Retina (tissue), 1 donor: ENCODE data around the gene PDIA5.

ENCODE experiments used
- DNase-seq: peaks from one replicate; pipeline ENCODE4 v3.0.0-alpha.2; 2016

The PDIA5 gene

DNA sequence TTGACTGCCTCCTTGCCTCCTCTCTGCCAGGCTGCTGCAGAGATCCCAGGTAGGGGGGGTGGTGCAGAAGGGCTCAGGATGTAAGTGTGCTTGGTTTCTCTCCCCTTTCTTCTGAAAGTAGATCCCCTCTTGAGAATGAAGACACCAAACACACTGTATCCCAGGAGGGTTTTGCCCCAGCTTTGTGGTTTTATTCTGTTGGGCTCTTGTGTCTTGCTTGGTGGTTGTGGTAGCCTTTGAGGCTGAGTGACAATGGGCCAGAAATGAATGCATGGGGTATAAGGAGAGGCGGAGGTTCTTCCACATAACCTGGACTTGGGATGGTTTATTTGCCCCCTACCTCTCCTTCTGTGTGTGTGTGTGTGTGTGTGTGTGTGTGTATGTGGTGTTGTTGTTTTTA is 5.7 kb downstream of the PDIA5 start:
- DNase-seq = no peak

DNA sequence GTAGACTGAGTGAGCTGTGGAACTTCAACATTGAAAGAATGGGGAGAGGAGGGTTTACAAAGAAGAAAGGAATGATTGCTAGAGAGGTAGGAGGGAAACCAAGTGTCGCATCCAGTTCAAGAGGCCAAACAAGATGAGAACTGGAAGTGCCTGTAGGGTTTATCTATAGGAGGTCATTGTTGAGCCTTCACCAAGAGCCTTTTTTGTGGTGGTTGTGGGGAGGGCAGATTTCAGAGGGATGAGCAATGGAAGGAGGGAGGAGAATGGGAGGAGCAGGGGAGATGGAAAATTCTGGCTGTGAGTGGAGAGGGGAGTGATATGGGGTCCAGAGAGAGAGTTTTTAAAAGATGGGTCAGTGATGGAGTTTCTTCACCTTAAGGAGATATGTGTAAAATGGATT is 8.5 kb downstream of the PDIA5 start:
- DNase-seq = no peak

- no peak for DNase-seq
Observed at GRCh38 chr3:123076112-123076495, 9.3 kb downstream of the PDIA5 start.

GRCh38 chr3:123076496-123077418 is 9.9 kb downstream of the PDIA5 start:
- DNase-seq = no peak

DNA sequence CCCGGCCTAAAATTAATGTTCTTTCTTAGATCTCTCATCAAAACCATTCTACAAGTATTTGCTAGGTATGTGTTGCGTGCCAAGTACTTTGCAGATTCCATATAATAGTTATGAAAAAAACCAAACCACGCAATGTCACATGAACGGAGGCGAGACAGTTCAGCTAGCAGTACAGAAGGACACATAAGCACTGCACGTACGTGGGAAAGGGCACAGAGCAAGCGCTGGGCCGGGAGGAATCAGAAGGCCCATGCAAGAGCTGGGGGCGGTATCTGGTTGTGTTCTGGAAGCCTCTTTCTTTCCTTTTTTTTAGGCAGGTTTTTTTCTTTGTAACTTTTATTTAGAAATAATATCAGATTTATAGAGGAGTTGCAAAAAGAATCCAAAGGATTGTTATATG is 11.3 kb downstream of the PDIA5 start:
- no peak for DNase-seq

GRCh38 chr3:123080864-123081562 is 14.2 kb downstream of the PDIA5 start:
- no peak for DNase-seq

DNA sequence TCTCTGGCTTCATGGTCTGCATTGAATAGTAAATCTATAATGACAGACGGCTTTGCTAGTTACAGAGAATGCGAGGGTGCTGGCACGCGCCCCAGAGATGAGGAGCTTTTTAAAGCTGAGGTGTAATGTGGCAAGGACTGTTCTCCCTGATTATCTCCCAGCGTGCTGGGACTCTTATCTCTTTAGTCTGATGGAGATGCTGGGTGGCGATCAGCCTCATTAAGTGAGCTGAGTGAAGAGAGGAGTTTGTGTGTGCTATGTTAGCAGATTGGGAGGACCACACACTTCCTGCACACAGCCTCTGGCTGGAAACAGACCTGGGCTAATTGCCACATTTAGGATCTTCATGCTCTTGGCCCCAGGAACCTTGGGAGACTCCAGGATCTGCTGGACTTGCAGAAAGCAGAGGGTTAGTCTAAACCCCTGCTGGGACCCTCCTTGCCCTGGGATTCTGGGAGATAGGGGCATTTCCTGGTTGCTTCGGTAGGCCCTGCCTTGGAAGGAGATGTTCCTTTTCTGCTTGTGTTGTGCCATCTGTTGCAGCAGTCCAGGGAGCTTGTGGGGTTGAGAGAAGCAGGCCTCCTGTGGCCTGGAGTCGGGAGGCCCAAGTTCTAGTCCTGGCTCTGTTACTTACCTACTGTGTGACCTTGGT is 15.0 kb downstream of the PDIA5 start:
- DNase-seq = peak; percentile 55

DNA sequence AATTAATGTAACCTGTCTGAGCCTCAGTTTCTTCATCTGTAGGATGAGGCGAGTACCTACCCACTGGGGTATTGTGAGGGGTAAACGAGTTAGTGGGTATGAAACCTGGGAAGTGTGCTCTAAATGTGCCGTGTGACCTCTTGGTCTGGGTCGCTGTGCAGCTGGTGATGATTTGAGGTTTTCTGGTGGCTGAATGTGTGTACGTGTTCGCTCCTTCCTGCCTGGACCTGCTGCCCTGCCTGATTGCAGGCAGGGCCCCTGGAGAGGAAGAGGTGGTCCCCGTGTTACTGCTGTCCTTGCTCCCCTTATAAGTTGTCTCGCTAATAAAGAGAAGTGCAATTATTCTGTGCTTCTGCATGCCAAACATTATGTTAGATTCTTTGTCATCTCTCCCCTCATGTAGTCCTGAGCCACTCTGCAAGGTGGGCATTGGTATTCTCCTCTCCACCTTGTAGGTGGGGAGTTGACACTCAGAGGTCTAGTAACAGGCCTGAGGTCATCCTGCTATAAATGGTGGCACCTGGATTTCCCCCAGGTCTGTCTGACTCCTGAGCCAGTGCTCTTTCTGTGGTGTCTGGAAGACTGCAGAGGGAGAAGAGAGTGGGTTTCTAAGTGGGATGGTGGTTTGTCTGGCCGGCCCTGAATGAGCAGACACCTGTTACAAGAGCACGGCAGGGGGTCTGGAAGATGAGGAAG is 15.7 kb downstream of the PDIA5 start:
- DNase-seq = no peak

GRCh38 chr3:123083383-123084124 is 16.7 kb downstream of the PDIA5 start:
- peak; percentile 38 for DNase-seq

DNA sequence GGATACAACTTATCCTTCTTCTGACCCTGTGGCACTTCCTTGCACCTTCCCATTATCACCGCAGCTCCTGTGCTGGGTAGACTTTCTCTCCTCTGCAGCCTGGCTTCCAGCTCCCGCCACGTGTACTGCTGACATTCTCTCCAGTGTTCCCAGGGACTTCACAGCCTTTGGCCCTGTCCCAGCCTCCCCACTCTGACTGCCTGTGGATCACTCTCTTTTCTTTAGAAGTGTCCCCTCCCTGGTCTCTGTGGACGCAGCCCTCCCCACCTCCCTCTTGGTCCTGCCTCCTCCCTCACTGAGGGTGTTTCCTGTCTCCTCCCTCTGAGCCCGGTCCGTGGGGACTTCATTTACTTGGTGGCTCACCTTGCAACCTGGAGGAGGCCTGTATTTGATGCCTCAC is 17.4 kb downstream of the PDIA5 start:
- no peak for DNase-seq

- no peak for DNase-seq
Observed at GRCh38 chr3:123084738-123085237, 18.0 kb downstream of the PDIA5 start.

DNA sequence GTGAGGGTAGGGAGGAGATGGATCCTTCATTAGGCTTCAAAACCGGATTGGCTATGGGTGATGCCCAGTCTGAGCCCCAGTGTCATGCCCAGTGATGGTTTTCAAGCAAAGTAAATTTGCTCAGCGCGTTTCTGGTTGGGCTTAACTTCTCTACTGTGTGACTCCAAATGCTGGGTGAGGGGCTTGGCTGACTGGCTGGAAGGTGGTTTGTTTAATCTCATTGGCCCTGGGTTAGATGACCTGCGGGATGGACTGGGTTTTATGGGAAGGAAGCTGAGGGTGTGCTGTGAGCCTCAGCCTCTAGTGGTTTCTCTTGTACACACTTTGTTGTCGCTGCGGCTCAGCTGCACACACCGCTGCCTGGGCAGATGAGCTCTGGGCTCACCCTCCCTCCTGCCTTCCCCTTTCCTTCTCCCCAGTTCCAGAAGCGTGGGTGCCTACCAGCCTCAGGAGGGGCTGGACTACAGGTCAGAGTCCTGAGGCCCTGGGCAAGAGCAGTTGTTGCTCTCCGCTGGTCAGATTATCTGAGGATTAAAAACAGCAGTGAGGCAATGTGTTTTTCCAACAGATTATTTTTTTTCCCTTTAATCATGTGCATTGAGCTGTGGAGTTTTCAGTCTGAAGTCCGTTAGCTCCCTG is 18.6 kb downstream of the PDIA5 start:
- DNase-seq = peak; percentile 60

DNA sequence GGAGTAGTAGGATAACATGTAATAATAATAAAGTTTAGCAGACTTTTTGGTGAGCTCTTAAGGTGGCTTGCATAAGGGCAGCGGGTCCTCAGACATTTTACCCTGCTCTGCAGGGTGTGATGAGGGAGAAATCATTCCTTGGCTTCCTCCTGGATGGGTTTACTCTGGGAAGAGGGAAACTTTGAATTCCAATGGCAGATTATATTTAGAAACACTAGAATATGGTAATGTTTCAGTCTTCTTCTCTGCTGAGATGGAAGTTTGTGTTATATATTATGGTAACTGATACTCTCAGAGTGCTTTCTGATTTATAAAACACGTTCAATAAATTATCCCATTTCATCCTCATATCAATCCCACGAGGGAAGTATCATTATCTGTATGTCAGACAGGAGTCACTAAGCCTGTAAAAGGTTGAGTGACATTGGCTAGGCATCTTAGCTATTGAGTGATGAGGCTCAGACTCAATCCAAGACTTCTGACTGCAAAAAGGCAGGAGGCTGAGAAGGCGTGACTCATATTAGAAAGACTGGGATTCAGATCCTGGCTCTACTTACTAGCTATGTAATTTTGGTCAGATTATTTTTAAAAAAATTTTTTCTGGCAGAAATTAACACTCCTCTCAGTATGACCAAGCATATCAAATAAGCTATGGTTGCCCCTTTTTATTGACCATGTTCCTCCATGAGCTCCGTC is 19.3 kb downstream of the PDIA5 start:
- DNase-seq = no peak

DNA sequence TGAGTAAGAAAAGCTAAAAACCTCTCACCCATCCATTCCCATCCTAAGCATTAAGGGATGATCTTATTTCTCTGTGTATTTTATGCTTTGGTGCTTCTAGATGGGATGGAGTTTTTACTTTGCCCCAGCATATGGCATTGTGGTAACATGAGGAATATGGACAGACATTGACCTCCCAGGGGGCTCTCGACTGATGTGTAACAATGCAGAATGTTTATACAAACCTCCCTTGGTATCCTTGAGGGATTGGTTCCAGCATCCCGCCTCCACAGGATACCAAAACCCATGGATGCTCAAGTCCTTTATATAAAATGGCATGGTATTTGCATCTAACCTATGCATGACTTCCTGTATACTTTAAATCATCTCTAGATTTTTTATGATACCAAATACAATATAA is 21.6 kb downstream of the PDIA5 start:
- no peak for DNase-seq

- no peak for DNase-seq
Observed at GRCh38 chr3:123089611-123090331, 22.9 kb downstream of the PDIA5 start.

- no peak for DNase-seq
Observed at GRCh38 chr3:123090728-123091531, 24.1 kb downstream of the PDIA5 start.

GRCh38 chr3:123092243-123092642 is 25.4 kb downstream of the PDIA5 start:
- DNase-seq = no peak

DNA sequence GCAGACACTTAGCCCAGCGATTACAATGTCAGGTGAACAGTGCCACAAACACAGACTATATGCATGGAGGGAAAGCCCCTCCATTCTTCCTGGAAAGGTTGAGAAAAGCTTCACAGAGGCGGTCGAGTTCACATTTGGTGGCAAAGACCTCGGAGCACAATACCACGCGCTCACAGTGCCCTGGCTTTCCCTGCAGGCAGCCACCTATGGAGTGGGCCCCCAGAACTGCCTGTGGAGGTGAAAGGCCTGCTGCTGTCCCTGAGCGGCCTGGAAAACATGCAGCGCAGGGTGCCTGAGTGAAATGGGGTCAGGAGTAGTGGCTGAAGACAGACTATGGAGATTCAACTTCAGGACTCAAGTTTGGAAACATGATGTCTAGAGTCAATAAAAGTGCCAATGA is 26.9 kb downstream of the PDIA5 start:
- no peak for DNase-seq
